ENCODE data around the gene FBXO7. TPM values are rescaled to one million over a fixed set of nuclear protein-coding genes. Genes with fewer than 3 reads are reported as not detected.

FBXO7 gene
- total and polyA plus RNA-seq, 2 experiments from 2014 or later, result 38.6 to 68.5 TPM

DNA sequence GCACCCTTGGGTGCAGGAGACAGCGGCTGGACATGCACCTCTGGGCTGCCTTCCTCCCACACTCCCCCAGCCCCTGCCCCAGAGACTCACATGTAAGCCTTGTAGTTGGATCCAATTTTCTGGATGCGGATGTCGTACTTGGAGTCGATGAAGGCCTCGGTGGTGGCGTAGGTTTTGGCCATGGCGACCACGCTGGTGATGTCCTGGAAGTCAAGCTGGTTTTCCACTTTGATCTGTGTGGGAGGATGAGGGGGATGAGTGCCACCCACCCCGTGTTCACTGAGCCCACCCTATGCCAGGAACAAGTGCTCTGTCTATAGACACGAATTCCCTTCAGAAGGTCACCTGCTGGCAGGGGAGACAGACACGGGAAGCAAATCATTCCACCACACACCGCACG lies 66.9 kb downstream of the FBXO7 start:
- no peak overlapping the region for H3K4me3 ChIP-seq
- TF ChIP-seq POLR2AphosphoS5 (IDR thresholded peaks at IDR 0.05; ENCODE audit: low read depth), result no peak
- no peak for TF ChIP-seq NANOG (IDR thresholded peaks at IDR 0.05; ENCODE audit: borderline replicate concordance)
- TF ChIP-seq JUNB (IDR thresholded peaks at IDR 0.05; ENCODE audit: unreplicated experiment), result no peak
- TF ChIP-seq, protein P1, sequence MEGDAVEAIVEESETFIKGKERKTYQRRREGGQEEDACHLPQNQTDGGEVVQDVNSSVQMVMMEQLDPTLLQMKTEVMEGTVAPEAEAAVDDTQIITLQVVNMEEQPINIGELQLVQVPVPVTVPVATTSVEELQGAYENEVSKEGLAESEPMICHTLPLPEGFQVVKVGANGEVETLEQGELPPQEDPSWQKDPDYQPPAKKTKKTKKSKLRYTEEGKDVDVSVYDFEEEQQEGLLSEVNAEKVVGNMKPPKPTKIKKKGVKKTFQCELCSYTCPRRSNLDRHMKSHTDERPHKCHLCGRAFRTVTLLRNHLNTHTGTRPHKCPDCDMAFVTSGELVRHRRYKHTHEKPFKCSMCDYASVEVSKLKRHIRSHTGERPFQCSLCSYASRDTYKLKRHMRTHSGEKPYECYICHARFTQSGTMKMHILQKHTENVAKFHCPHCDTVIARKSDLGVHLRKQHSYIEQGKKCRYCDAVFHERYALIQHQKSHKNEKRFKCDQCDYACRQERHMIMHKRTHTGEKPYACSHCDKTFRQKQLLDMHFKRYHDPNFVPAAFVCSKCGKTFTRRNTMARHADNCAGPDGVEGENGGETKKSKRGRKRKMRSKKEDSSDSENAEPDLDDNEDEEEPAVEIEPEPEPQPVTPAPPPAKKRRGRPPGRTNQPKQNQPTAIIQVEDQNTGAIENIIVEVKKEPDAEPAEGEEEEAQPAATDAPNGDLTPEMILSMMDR (conservative IDR thresholded peaks at IDR 0.05; ENCODE audit: low read depth in 2 of 2), result no peak
- TF ChIP-seq, protein P2, sequence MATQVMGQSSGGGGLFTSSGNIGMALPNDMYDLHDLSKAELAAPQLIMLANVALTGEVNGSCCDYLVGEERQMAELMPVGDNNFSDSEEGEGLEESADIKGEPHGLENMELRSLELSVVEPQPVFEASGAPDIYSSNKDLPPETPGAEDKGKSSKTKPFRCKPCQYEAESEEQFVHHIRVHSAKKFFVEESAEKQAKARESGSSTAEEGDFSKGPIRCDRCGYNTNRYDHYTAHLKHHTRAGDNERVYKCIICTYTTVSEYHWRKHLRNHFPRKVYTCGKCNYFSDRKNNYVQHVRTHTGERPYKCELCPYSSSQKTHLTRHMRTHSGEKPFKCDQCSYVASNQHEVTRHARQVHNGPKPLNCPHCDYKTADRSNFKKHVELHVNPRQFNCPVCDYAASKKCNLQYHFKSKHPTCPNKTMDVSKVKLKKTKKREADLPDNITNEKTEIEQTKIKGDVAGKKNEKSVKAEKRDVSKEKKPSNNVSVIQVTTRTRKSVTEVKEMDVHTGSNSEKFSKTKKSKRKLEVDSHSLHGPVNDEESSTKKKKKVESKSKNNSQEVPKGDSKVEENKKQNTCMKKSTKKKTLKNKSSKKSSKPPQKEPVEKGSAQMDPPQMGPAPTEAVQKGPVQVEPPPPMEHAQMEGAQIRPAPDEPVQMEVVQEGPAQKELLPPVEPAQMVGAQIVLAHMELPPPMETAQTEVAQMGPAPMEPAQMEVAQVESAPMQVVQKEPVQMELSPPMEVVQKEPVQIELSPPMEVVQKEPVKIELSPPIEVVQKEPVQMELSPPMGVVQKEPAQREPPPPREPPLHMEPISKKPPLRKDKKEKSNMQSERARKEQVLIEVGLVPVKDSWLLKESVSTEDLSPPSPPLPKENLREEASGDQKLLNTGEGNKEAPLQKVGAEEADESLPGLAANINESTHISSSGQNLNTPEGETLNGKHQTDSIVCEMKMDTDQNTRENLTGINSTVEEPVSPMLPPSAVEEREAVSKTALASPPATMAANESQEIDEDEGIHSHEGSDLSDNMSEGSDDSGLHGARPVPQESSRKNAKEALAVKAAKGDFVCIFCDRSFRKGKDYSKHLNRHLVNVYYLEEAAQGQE (IDR thresholded peaks at IDR 0.05; ENCODE audit: unreplicated experiment), result no peak
- TF ChIP-seq EZH2phosphoT487 (IDR thresholded peaks at IDR 0.05; ENCODE audit: unreplicated experiment), result no peak
- no peak for TF ChIP-seq ZNF114 (CRISPR knock-in tag; IDR thresholded peaks at IDR 0.05)
- TF ChIP-seq, protein P3, sequence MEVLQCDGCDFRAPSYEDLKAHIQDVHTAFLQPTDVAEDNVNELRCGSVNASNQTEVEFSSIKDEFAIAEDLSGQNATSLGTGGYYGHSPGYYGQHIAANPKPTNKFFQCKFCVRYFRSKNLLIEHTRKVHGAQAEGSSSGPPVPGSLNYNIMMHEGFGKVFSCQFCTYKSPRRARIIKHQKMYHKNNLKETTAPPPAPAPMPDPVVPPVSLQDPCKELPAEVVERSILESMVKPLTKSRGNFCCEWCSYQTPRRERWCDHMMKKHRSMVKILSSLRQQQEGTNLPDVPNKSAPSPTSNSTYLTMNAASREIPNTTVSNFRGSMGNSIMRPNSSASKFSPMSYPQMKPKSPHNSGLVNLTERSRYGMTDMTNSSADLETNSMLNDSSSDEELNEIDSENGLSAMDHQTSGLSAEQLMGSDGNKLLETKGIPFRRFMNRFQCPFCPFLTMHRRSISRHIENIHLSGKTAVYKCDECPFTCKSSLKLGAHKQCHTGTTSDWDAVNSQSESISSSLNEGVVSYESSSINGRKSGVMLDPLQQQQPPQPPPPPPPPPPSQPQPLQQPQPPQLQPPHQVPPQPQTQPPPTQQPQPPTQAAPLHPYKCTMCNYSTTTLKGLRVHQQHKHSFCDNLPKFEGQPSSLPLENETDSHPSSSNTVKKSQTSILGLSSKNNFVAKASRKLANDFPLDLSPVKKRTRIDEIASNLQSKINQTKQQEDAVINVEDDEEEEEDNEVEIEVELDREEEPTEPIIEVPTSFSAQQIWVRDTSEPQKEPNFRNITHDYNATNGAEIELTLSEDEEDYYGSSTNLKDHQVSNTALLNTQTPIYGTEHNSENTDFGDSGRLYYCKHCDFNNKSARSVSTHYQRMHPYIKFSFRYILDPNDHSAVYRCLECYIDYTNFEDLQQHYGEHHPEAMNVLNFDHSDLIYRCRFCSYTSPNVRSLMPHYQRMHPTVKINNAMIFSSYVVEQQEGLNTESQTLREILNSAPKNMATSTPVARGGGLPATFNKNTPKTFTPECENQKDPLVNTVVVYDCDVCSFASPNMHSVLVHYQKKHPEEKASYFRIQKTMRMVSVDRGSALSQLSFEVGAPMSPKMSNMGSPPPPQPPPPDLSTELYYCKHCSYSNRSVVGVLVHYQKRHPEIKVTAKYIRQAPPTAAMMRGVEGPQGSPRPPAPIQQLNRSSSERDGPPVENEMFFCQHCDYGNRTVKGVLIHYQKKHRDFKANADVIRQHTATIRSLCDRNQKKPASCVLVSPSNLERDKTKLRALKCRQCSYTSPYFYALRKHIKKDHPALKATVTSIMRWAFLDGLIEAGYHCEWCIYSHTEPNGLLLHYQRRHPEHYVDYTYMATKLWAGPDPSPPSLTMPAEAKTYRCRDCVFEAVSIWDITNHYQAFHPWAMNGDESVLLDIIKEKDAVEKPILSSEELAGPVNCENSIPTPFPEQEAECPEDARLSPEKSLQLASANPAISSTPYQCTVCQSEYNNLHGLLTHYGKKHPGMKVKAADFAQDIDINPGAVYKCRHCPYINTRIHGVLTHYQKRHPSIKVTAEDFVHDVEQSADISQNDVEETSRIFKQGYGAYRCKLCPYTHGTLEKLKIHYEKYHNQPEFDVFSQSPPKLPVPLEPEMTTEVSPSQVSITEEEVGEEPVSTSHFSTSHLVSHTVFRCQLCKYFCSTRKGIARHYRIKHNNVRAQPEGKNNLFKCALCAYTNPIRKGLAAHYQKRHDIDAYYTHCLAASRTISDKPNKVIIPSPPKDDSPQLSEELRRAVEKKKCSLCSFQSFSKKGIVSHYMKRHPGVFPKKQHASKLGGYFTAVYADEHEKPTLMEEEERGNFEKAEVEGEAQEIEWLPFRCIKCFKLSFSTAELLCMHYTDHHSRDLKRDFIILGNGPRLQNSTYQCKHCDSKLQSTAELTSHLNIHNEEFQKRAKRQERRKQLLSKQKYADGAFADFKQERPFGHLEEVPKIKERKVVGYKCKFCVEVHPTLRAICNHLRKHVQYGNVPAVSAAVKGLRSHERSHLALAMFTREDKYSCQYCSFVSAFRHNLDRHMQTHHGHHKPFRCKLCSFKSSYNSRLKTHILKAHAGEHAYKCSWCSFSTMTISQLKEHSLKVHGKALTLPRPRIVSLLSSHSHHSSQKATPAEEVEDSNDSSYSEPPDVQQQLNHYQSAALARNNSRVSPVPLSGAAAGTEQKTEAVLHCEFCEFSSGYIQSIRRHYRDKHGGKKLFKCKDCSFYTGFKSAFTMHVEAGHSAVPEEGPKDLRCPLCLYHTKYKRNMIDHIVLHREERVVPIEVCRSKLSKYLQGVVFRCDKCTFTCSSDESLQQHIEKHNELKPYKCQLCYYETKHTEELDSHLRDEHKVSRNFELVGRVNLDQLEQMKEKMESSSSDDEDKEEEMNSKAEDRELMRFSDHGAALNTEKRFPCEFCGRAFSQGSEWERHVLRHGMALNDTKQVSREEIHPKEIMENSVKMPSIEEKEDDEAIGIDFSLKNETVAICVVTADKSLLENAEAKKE (CRISPR knock-in tag; IDR thresholded peaks at IDR 0.05), result no peak
- TF ChIP-seq EZH2 (IDR thresholded peaks at IDR 0.05; ENCODE audit: low read depth, unreplicated experiment), result no peak
- TF ChIP-seq STAT1 (IDR thresholded peaks at IDR 0.05; ENCODE audit: unreplicated experiment), result no peak
- no peak for TF ChIP-seq CREB1 (CRISPR knock-in tag; IDR thresholded peaks at IDR 0.05; ENCODE audit: low read depth)
- TF ChIP-seq, protein P4, sequence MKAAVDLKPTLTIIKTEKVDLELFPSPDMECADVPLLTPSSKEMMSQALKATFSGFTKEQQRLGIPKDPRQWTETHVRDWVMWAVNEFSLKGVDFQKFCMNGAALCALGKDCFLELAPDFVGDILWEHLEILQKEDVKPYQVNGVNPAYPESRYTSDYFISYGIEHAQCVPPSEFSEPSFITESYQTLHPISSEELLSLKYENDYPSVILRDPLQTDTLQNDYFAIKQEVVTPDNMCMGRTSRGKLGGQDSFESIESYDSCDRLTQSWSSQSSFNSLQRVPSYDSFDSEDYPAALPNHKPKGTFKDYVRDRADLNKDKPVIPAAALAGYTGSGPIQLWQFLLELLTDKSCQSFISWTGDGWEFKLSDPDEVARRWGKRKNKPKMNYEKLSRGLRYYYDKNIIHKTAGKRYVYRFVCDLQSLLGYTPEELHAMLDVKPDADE (IDR thresholded peaks at IDR 0.05), result no peak
- no peak for TF ChIP-seq ZNF331 (CRISPR knock-in tag; IDR thresholded peaks at IDR 0.05; ENCODE audit: low read depth)
- H3K4me1 ChIP-seq (ENCODE audit: insufficient read depth), result no peaks in the 10 kb centered on the region
- H2AFZ ChIP-seq, result no peak overlapping the region
- Mint-ChIP-seq H3K9me3 (no peaks in the 10 kb centered on the region; the same call in 2 of the 3 replicates), H3K4me3 (no peak overlapping the region), H3K36me3 (ENCODE audit: low read depth) (peaks cover 7% of the 10 kb centered on the region; the same call in 2 of the 3 replicates), H3K4me1 (no peaks in the 10 kb centered on the region; the same call in 2 of the 3 replicates), H3K27ac (no peak overlapping the region), H3K27me3 (ENCODE audit: insufficient read depth, low read depth, poor library complexity) (peaks cover 3% of the 10 kb centered on the region)
- no peaks in the 10 kb centered on the region for H3K27me3 ChIP-seq (ENCODE audit: insufficient read depth)
- H3K9me2 ChIP-seq (ENCODE audit: insufficient read depth), result no peaks in the 10 kb centered on the region
- H3F3A ChIP-seq (replicated peaks; ENCODE audit: low read depth), result no peaks in the 10 kb centered on the region
- H3K36me3 ChIP-seq (ENCODE audit: insufficient read depth), result no peaks in the 10 kb centered on the region
- H3K4me2 ChIP-seq, result no peak overlapping the region
- H4K20me1 ChIP-seq (replicated peaks; ENCODE audit: insufficient read depth), result no peaks in the 10 kb centered on the region
- DNase-seq (ENCODE audit: low spot score) (no peak), ATAC-seq (no peak)
- no peaks in the 10 kb centered on the region for H3K79me2 ChIP-seq (replicated peaks; ENCODE audit: insufficient read depth)
- H3K27ac ChIP-seq (ENCODE audit: low read depth), result no peak overlapping the region
